22Rv1 (cell line): ENCODE data around the gene ISOC1.

ENCODE experiments used
- ZFX ChIP-seq: fragments of 450-650 bp; IDR thresholded peaks from 2 replicates; pipeline ENCODE4 v1.6.1; 2017; ENCODE audit warnings: antibody characterized with exemption, borderline replicate concordance
- TF ChIP-seq, protein P1 (sequence below): fragments of 450-650 bp; IDR thresholded peaks from 2 replicates; pipeline ENCODE4 v1.5.1; 2017; ENCODE audit warnings: mild to moderate bottlenecking

DNA sequence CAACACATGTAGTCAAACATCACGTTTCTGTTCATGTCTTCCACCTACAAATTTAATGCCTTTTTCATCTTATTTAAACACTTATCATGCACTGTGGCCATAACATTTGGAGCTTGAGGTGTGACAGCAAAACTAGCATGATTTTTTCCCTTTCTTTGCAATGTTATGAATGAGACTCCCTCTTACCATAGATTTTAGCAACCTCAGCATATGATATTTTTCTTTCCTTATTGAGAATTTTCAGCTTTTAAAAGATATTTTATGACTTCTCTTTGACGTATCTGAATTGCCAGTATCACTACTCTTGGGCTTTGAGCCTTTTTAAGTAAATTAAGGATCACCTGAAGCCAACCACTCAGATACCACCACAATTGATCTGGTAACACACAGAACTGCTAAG, 32.7 kb upstream of the ISOC1 start:
- TF ChIP-seq ZFX = no peak
- TF ChIP-seq, protein P1, sequence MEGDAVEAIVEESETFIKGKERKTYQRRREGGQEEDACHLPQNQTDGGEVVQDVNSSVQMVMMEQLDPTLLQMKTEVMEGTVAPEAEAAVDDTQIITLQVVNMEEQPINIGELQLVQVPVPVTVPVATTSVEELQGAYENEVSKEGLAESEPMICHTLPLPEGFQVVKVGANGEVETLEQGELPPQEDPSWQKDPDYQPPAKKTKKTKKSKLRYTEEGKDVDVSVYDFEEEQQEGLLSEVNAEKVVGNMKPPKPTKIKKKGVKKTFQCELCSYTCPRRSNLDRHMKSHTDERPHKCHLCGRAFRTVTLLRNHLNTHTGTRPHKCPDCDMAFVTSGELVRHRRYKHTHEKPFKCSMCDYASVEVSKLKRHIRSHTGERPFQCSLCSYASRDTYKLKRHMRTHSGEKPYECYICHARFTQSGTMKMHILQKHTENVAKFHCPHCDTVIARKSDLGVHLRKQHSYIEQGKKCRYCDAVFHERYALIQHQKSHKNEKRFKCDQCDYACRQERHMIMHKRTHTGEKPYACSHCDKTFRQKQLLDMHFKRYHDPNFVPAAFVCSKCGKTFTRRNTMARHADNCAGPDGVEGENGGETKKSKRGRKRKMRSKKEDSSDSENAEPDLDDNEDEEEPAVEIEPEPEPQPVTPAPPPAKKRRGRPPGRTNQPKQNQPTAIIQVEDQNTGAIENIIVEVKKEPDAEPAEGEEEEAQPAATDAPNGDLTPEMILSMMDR = no peak
